HCT116 (cell line): ENCODE results near the gene PTPN22. TPM values are rescaled to one million over a fixed set of nuclear protein-coding genes. Genes with fewer than 3 reads are reported as not detected.

Experiments
- ATAC-seq: fragments of 200-7000 bp; cut with Tn5 transposase; 2 replicates; pipeline ENCODE4 v1.9.1; 2020; ENCODE audit warnings: mild to moderate bottlenecking, moderate library complexity
- BruUV-seq: library from RNA; stranded (reverse); fragments of 400-500 nt; replicated peaks from 2 replicates; lab custom pipeline; 2021; lab: Mats Ljungman, UMichigan
- CTCF ChIA-PET: fragments of 300-600 bp; sonication (Branson Sonifier 250); formaldehyde crosslinking; loops from one replicate; lab custom pipeline; 2021; ENCODE audit warnings: antibody characterized with exemption; lab: Charles Lee
- POLR2A ChIA-PET: fragments of 300-600, 350-600 bp; sonication (Branson Sonifier 250); formaldehyde crosslinking; loops from one replicate; lab custom pipeline; 2021; ENCODE audit warnings: antibody characterized with exemption; lab: Charles Lee
- RAD21 ChIA-PET, 2 experiments: fragments of 300-600 bp; sonication (Branson Sonifier 250); formaldehyde crosslinking; loops; one replicate each; lab custom pipeline; 2023; ENCODE audit warnings: low total read pairs in 2 of 2; ENCODE audit not compliant: uncharacterized antibody in 2 of 2, unreplicated experiment in 2 of 2, low non-redundant PET in 1 of 2; lab: Charles Lee
- DNase-seq: peaks from one replicate; pipeline ENCODE4 v3.0.0-alpha.2; 2010; ENCODE audit warnings: low read depth, low spot score
- H2AFZ ChIP-seq: fragments of 200-600 bp; shearing (Covaris generic), sonication (generic); 2 replicates; pipeline ENCODE4 v1.6.1; 2017; ENCODE audit warnings: low read depth, mixed run types, mixed read lengths, antibody characterized with exemption, low read length; ENCODE audit not compliant: poor library complexity, severe bottlenecking
- H3K27ac ChIP-seq: 2 replicates; pipeline ENCODE4 v1.5.1; 2012; ENCODE audit warnings: low read depth, low read length
- H3K27me3 ChIP-seq: fragments of 200-600 bp; sonication (generic); 2 replicates; pipeline ENCODE4 v1.6.1; 2016; ENCODE audit warnings: mixed run types, low read length, mixed read lengths; ENCODE audit not compliant: insufficient read depth
- H3K36me3 ChIP-seq, 2 experiments: fragments of 200-500 bp in 1 of 2; fragments of 200-600 bp in 1 of 2; sonication (Bioruptor generic) in 1 of 2; sonication (generic) in 1 of 2; 2 replicates each; pipeline versions ENCODE4 v1.5.1 to v1.6.1; 2014 to 2016; ENCODE audit warnings: low read length in 2 of 2, inconsistent platforms in 1 of 2, mixed read lengths in 1 of 2, mixed run types in 1 of 2; ENCODE audit not compliant: insufficient read depth in 2 of 2, control insufficient read depth in 1 of 2
- H3K4me1 ChIP-seq, 2 experiments: fragments of 200-600 bp in 1 of 2; sonication (generic) in 1 of 2; 2 replicates each; pipeline versions ENCODE4 v1.5.1 to v1.6.1; 2012 to 2017; ENCODE audit warnings: low read length in 2 of 2, inconsistent platforms in 1 of 2, mild to moderate bottlenecking in 1 of 2, mixed read lengths in 1 of 2, mixed run types in 1 of 2, moderate library complexity in 1 of 2; ENCODE audit not compliant: insufficient read depth in 2 of 2, control insufficient read depth in 1 of 2
- H3K4me2 ChIP-seq: fragments of 200-600 bp; sonication (generic); 2 replicates; pipeline ENCODE4 v1.6.1; 2017; ENCODE audit warnings: mixed run types, low read length, mixed read lengths
- H3K4me3 ChIP-seq, 2 experiments: fragments of 200-600 bp in 1 of 2; sonication (generic) in 1 of 2; replicated peaks in 1 of 2; 2 replicates each; pipeline ENCODE4 v1.5.1; 2011 to 2016; ENCODE audit warnings: low read length in 2 of 2, control low read depth in 1 of 2, low read depth in 1 of 2, mild to moderate bottlenecking in 1 of 2, mixed read lengths in 1 of 2, mixed run types in 1 of 2
- H3K79me2 ChIP-seq: fragments of 200-600 bp; sonication (generic); 2 replicates; pipeline ENCODE4 v1.6.1; 2017; ENCODE audit warnings: mild to moderate bottlenecking, mixed run types, low read length, moderate library complexity, mixed read lengths; ENCODE audit not compliant: insufficient read depth
- H3K9ac ChIP-seq: fragments of 200-600 bp; sonication (generic); 2 replicates; pipeline ENCODE4 v1.6.1; 2016; ENCODE audit warnings: low read length, mixed read lengths
- H3K9me2 ChIP-seq: fragments of 200-600 bp; sonication (generic), shearing (Covaris generic); 2 replicates; pipeline ENCODE4 v1.6.1; 2017; ENCODE audit warnings: mixed run types, mild to moderate bottlenecking, moderate library complexity; ENCODE audit not compliant: insufficient read depth
- H3K9me3 ChIP-seq, 2 experiments: fragments of 200-500 bp in 1 of 2; fragments of 200-600 bp in 1 of 2; sonication (Bioruptor generic) in 1 of 2; sonication (generic) in 1 of 2; 2 replicates each; pipeline ENCODE4 v1.6.1; 2014 to 2017; ENCODE audit warnings: low read length in 2 of 2, mixed read lengths in 2 of 2, inconsistent platforms in 1 of 2, low read depth in 1 of 2, mild to moderate bottlenecking in 1 of 2, mixed run types in 1 of 2, moderate library complexity in 1 of 2; ENCODE audit not compliant: control insufficient read depth in 1 of 2, insufficient read depth in 1 of 2
- H4K20me1 ChIP-seq: fragments of 200-600 bp; sonication (generic), shearing (Covaris generic); 2 replicates; pipeline ENCODE4 v1.6.1; 2017; ENCODE audit warnings: mixed run types, mild to moderate bottlenecking, moderate library complexity; ENCODE audit not compliant: insufficient read depth
- CEBPB ChIP-seq: IDR thresholded peaks from 2 replicates; pipeline ENCODE4 v1.6.1; 2012; ENCODE audit warnings: low read depth
- ELF1 ChIP-seq: IDR thresholded peaks from 2 replicates; pipeline ENCODE4 v1.6.1; 2012; ENCODE audit warnings: low read depth, borderline replicate concordance
- FOSL1 ChIP-seq: IDR thresholded peaks from 2 replicates; pipeline ENCODE4 v1.6.1; 2012; ENCODE audit warnings: low read depth
- JUND ChIP-seq: IDR thresholded peaks from 2 replicates; pipeline ENCODE4 v1.6.1; 2012
- SP1 ChIP-seq: IDR thresholded peaks from 2 replicates; pipeline ENCODE4 v1.6.1; 2012; ENCODE audit warnings: low read depth
- ZFX ChIP-seq: fragments of 450-650 bp; IDR thresholded peaks from 2 replicates; pipeline ENCODE4 v1.6.1; 2017
- intact Hi-C: fragments of 100-400 bp; cut with micrococcal nuclease; formaldehyde crosslinking; loops from 2 replicates; pipeline ENCODE4 v1.10.0; 2022
- total RNA-seq: library from RNA; stranded (reverse); gene quantifications from one replicate; pipeline ENCODE4 v1.2.1, GENCODE V29; 2021; ENCODE audit not compliant: unreplicated experiment
- TF ChIP-seq, protein P1 (sequence below): IDR thresholded peaks from 2 replicates; pipeline ENCODE4 v1.6.1; 2012
- TF ChIP-seq, protein P2 (sequence below): IDR thresholded peaks from 2 replicates; pipeline ENCODE4 v1.6.1; 2011; ENCODE audit warnings: mild to moderate bottlenecking, low read length, moderate library complexity; ENCODE audit not compliant: insufficient replicate concordance; ENCODE audit errors: extremely low read depth

The PTPN22 gene
- total RNA-seq, 1 experiment from 2014 or later: 0.17 TPM

DNA sequence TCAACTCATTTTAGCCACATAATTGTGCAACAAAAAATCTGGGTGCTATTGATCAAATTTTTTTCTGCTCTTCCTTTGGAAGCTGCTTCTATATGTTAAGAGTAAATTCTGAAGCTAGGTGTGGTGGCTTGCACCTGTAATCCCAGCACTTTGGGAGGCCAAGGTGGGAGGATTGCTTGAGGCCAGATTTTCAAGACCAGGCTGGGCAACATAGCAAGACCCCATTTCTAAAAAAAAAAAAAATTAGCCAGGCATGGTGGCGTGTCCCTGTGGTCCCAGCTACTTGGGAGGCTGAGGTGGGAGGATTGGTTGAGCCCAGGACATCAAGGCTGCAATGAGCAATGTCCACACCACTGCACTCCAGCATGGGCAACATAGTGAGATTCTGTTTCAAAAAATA is 35.0 kb downstream of the PTPN22 start:
- ATAC-seq: no peak
- ChIA-PET RAD21 (no interaction called here), CTCF (interaction anchor here (0.8 to 2.1 kb wide), 6 partner anchors 47 to 1205 kb away, joined by 3 to 11 read pairs (median 5); partner anchors contain the start of gene OLFML3), POLR2A (no interaction called here)
- no peaks in the 10 kb centered on the region for H3K9me3 ChIP-seq
- intact Hi-C loops: loop anchor here (5.0 to 10.0 kb wide), 4 partner anchors 66 to 1118 kb away; partner anchors contain the start of gene AP4B1
- H3K79me2 ChIP-seq: no peaks in the 10 kb centered on the region
- no peak overlapping the region for H3K9ac ChIP-seq
- no peak for DNase-seq
- H3K27me3 ChIP-seq: no peaks in the 10 kb centered on the region
- no peak overlapping the region for H3K4me2 ChIP-seq
- no peaks in the 10 kb centered on the region for H3K36me3 ChIP-seq
- H3K27ac ChIP-seq: no peak overlapping the region
- no peak overlapping the region for H3K4me3 ChIP-seq
- H3K4me1 ChIP-seq: no peaks in the 10 kb centered on the region
- H4K20me1 ChIP-seq: no peaks in the 10 kb centered on the region
- no peaks in the 10 kb centered on the region for H3K9me2 ChIP-seq
- no peak overlapping the region for H2AFZ ChIP-seq
- no TSS peak for BruUV-seq
- TF ChIP-seq ELF1 (no peak), JUND (no peak), SP1 (no peak), FOSL1 (no peak), ZFX (no peak), CEBPB (no peak)
- TF ChIP-seq, protein P1, sequence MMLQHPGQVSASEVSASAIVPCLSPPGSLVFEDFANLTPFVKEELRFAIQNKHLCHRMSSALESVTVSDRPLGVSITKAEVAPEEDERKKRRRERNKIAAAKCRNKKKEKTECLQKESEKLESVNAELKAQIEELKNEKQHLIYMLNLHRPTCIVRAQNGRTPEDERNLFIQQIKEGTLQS: no peak
- TF ChIP-seq, protein P2, sequence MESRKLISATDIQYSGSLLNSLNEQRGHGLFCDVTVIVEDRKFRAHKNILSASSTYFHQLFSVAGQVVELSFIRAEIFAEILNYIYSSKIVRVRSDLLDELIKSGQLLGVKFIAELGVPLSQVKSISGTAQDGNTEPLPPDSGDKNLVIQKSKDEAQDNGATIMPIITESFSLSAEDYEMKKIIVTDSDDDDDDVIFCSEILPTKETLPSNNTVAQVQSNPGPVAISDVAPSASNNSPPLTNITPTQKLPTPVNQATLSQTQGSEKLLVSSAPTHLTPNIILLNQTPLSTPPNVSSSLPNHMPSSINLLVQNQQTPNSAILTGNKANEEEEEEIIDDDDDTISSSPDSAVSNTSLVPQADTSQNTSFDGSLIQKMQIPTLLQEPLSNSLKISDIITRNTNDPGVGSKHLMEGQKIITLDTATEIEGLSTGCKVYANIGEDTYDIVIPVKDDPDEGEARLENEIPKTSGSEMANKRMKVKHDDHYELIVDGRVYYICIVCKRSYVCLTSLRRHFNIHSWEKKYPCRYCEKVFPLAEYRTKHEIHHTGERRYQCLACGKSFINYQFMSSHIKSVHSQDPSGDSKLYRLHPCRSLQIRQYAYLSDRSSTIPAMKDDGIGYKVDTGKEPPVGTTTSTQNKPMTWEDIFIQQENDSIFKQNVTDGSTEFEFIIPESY: no peak
